GM23338 (cell line): ENCODE measurements around the gene APOBEC3B. TPM values are rescaled to one million over a fixed set of nuclear protein-coding genes. Genes with fewer than 3 reads are reported as not detected.

Experiments used
- ATAC-seq: fragments of 200-7000 bp; cut with Tn5 transposase; 3 replicates; pipeline ENCODE4 v1.9.1; 2020
- DNase-seq: peaks from one replicate; pipeline ENCODE4 v3.0.0-alpha.2; 2015; ENCODE audit warnings: low spot score
- H2AFZ ChIP-seq: fragments of 200-600 bp; sonication (generic); 2 replicates; pipeline ENCODE4 v1.8.0; 2016; ENCODE audit warnings: antibody characterized with exemption, mild to moderate bottlenecking, moderate library complexity
- H3F3A ChIP-seq: fragments of 200-600 bp; sonication (generic); replicated peaks from 2 replicates; pipeline ENCODE4 v1.8.0; 2017; ENCODE audit warnings: antibody characterized with exemption, mixed run types, low read depth
- H3K27ac ChIP-seq: fragments of 200-600 bp; sonication (generic); 2 replicates; pipeline ENCODE4 v1.6.1; 2016; ENCODE audit warnings: low read depth
- H3K27me3 ChIP-seq: fragments of 200-600 bp; sonication (generic); 2 replicates; pipeline ENCODE4 v1.8.0; 2016; ENCODE audit warnings: mild to moderate bottlenecking, mixed run types, moderate library complexity; ENCODE audit not compliant: insufficient read depth
- H3K36me3 ChIP-seq: fragments of 200-600 bp; sonication (generic); 2 replicates; pipeline ENCODE4 v1.8.0; 2016; ENCODE audit warnings: mild to moderate bottlenecking; ENCODE audit not compliant: insufficient read depth
- H3K4me1 ChIP-seq: fragments of 200-600 bp; sonication (generic); 2 replicates; pipeline ENCODE4 v1.8.0; 2016; ENCODE audit warnings: mild to moderate bottlenecking, moderate library complexity; ENCODE audit not compliant: insufficient read depth
- H3K4me2 ChIP-seq: fragments of 200-600 bp; sonication (generic); 2 replicates; pipeline ENCODE4 v1.7.1; 2017; ENCODE audit warnings: mixed run types
- H3K4me3 ChIP-seq: fragments of 200-600 bp; sonication (generic); 2 replicates; pipeline ENCODE4 v1.6.1; 2016; ENCODE audit warnings: mixed run types
- H3K79me2 ChIP-seq: fragments of 200-600 bp; sonication (generic); replicated peaks from 2 replicates; pipeline ENCODE4 v1.8.0; 2017; ENCODE audit warnings: mild to moderate bottlenecking; ENCODE audit not compliant: insufficient read depth
- H3K9me2 ChIP-seq: fragments of 200-600 bp; sonication (generic); 2 replicates; pipeline ENCODE4 v1.8.0; 2017; ENCODE audit not compliant: insufficient read depth
- H4K20me1 ChIP-seq: fragments of 200-600 bp; sonication (generic); replicated peaks from 2 replicates; pipeline ENCODE4 v1.8.0; 2017; ENCODE audit warnings: mild to moderate bottlenecking; ENCODE audit not compliant: insufficient read depth
- H3K27ac Mint-ChIP-seq: 2 replicates; pipeline ENCODE4 v1.8.0; 2020; ENCODE audit warnings: inconsistent platforms, mild to moderate bottlenecking, moderate library complexity, mixed read lengths
- H3K27me3 Mint-ChIP-seq: 3 replicates; pipeline ENCODE4 v1.8.0; 2022; ENCODE audit warnings: low read depth, mild to moderate bottlenecking, moderate library complexity, mixed read lengths, inconsistent platforms; ENCODE audit not compliant: insufficient read depth, poor library complexity
- H3K36me3 Mint-ChIP-seq: 3 replicates; pipeline ENCODE4 v1.8.0; 2021; ENCODE audit warnings: low read depth, mild to moderate bottlenecking, inconsistent platforms, moderate library complexity, mixed read lengths
- H3K4me1 Mint-ChIP-seq: 3 replicates; pipeline ENCODE4 v1.8.0; 2020; ENCODE audit warnings: mild to moderate bottlenecking, inconsistent platforms, mixed read lengths
- H3K4me3 Mint-ChIP-seq: 3 replicates; pipeline ENCODE4 v1.8.0; 2021; ENCODE audit warnings: moderate library complexity, mild to moderate bottlenecking, inconsistent platforms, mixed read lengths
- H3K9me3 Mint-ChIP-seq: 3 replicates; pipeline ENCODE4 v1.8.0; 2020; ENCODE audit warnings: moderate library complexity, mild to moderate bottlenecking, inconsistent platforms, mixed read lengths
- CREB1 ChIP-seq: fragments of 250-450 bp; sonication (Bioruptor Pico); IDR thresholded peaks from 2 replicates; pipeline ENCODE4 v1.5.0; 2020; ENCODE audit warnings: low read depth, mild to moderate bottlenecking, moderate library complexity
- ETS1 ChIP-seq: IDR thresholded peaks from 2 replicates; pipeline ENCODE4 v1.6.1; 2016; ENCODE audit warnings: antibody characterized with exemption
- JUNB ChIP-seq: IDR thresholded peaks from one replicate; pipeline ENCODE4 v1.6.1; 2016; ENCODE audit warnings: antibody characterized with exemption; ENCODE audit not compliant: unreplicated experiment
- NANOG ChIP-seq: IDR thresholded peaks from 2 replicates; pipeline ENCODE4 v1.6.1; 2016; ENCODE audit warnings: antibody characterized with exemption, borderline replicate concordance
- POLR2AphosphoS5 ChIP-seq: IDR thresholded peaks from 2 replicates; pipeline ENCODE4 v1.6.1; 2016; ENCODE audit warnings: antibody characterized with exemption, low read depth
- REST ChIP-seq: IDR thresholded peaks from one replicate; pipeline ENCODE4 v1.6.1; 2018; ENCODE audit warnings: antibody characterized with exemption; ENCODE audit not compliant: unreplicated experiment
- STAT1 ChIP-seq: IDR thresholded peaks from one replicate; pipeline ENCODE4 v1.6.1; 2016; ENCODE audit warnings: antibody characterized with exemption; ENCODE audit not compliant: unreplicated experiment
- ZNF114 ChIP-seq: fragments of 250-450 bp; sonication (Bioruptor Pico); IDR thresholded peaks from 2 replicates; pipeline ENCODE4 v1.5.0; 2020; ENCODE audit warnings: mild to moderate bottlenecking, moderate library complexity
- ZNF462 ChIP-seq: fragments of 250-450 bp; sonication (Bioruptor Pico); IDR thresholded peaks from 2 replicates; pipeline ENCODE4 v1.5.0; 2020; ENCODE audit warnings: mild to moderate bottlenecking, moderate library complexity
- polyA plus RNA-seq: library from polyadenylated mRNA; unstranded; fragments of >200 nt; fragmentation: Nextera tagmentation; extraction: Ambion mirVana; gene quantifications from 2 replicates; pipeline ENCODE4 v1.2.1, GENCODE V29; 2016
- total RNA-seq: library from RNA; depleted of rRNA; stranded (reverse); fragments of >200 nt; shearing (Covaris generic); gene quantifications from 2 replicates; pipeline ENCODE4 v1.2.3, GENCODE V29; 2014
- TF ChIP-seq, protein P1 (sequence below), 2 experiments: fragments of 200-600 bp in 1 of 2; sonication (generic) in 1 of 2; conservative IDR thresholded peaks; 2 replicates each; pipeline versions ENCODE4 v1.5.1 to v1.6.1; 2016 to 2017; ENCODE audit warnings: antibody characterized with exemption in 2 of 2, low read depth in 2 of 2, mild to moderate bottlenecking in 2 of 2, moderate library complexity in 1 of 2

The APOBEC3B gene
- total and polyA plus RNA-seq, 2 experiments from 2014 or later: 7.0 to 9.2 TPM

DNA sequence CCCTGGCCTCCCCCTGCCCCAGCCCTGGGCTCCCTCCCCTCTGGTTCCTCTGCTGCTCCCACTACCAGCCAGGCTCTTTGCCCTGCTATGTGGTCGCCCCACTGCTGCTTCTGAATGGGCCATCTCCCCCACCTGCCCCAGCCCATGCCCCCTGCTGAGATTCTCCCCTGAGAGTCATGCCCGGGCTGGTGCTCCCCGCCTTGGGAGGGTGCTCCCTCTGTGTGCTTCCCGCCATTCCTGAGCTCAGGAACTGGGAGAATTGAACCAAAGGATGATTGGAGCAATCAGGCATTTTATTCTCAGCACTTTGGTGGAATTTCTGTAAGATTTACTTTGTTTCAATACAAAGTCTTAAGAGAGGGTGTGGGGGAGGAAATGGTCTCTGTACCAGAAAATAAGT, 45.6 kb downstream of the APOBEC3B start:
- Histone ChIP-seq H3K36me3 (no peaks in the 10 kb centered on the region; the same call in 1 of the 2 replicates), H3K27ac (no peak overlapping the region), H3K4me1 (peaks cover 19% of the 10 kb centered on the region), H3K4me2 (no peak overlapping the region), H3F3A (no peaks in the 10 kb centered on the region), H4K20me1 (no peaks in the 10 kb centered on the region), H3K4me3 (no peak overlapping the region), H3K79me2 (no peaks in the 10 kb centered on the region), H2AFZ (no peak overlapping the region), H3K9me2 (no peaks in the 10 kb centered on the region), H3K27me3 (no peaks in the 10 kb centered on the region)
- Mint-ChIP-seq H3K4me3 (no peak overlapping the region), H3K4me1 (peaks cover 57% of the 10 kb centered on the region), H3K9me3 (no peaks in the 10 kb centered on the region; the same call in 2 of the 3 replicates), H3K27me3 (peaks cover 16% of the 10 kb centered on the region), H3K27ac (no peak overlapping the region), H3K36me3 (peaks cover 20% of the 10 kb centered on the region)
- ATAC-seq (no peak), DNase-seq (no peak)
- TF ChIP-seq JUNB: no peak

DNA sequence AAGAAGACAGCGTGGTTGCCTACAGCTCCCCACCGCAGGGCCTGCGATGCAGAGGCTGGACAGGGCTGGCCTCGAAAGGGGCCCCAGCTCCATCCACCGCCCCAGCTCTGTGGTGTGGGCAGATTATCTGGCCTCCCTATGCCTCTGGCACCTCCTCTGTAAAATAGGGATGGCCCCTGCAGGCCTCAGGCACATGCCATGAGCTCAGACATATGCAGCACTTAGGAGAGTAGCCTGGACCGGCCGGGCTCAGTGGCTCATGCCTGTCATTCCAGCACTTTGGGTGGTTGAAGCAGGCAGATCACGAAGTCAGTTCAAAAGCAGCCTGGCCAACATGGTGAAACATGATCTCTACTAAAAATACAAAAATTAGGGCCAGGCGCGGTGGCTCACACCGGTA, 46.1 kb downstream of the APOBEC3B start:
- H3K4me1 ChIP-seq: peaks cover 18% of the 10 kb centered on the region
- H3K9me2 ChIP-seq: no peaks in the 10 kb centered on the region
- Mint-ChIP-seq H3K27ac (no peak overlapping the region), H3K36me3 (peaks cover 26% of the 10 kb centered on the region), H3K4me3 (no peak overlapping the region), H3K4me1 (peaks cover 55% of the 10 kb centered on the region), H3K9me3 (no peaks in the 10 kb centered on the region; the same call in 2 of the 3 replicates), H3K27me3 (peaks cover 16% of the 10 kb centered on the region)
- DNase-seq (no peak), ATAC-seq (no peak; the same call in 2 of the 3 replicates)
- no peaks in the 10 kb centered on the region for H3K27me3 ChIP-seq
- no peak overlapping the region for H2AFZ ChIP-seq
- no peak overlapping the region for H3K4me3 ChIP-seq
- H3F3A ChIP-seq: no peaks in the 10 kb centered on the region
- H3K36me3 ChIP-seq: no peaks in the 10 kb centered on the region; the same call in 1 of the 2 replicates
- H3K27ac ChIP-seq: no peak overlapping the region
- no peaks in the 10 kb centered on the region for H4K20me1 ChIP-seq
- no peak overlapping the region for H3K4me2 ChIP-seq
- TF ChIP-seq POLR2AphosphoS5 (no peak), CREB1 (no peak), ZNF462 (CRISPR knock-in tag) (no peak), REST (no peak), JUNB (no peak), ZNF114 (no peak), ETS1 (no peak), NANOG (no peak), STAT1 (no peak)
- TF ChIP-seq, protein P1, sequence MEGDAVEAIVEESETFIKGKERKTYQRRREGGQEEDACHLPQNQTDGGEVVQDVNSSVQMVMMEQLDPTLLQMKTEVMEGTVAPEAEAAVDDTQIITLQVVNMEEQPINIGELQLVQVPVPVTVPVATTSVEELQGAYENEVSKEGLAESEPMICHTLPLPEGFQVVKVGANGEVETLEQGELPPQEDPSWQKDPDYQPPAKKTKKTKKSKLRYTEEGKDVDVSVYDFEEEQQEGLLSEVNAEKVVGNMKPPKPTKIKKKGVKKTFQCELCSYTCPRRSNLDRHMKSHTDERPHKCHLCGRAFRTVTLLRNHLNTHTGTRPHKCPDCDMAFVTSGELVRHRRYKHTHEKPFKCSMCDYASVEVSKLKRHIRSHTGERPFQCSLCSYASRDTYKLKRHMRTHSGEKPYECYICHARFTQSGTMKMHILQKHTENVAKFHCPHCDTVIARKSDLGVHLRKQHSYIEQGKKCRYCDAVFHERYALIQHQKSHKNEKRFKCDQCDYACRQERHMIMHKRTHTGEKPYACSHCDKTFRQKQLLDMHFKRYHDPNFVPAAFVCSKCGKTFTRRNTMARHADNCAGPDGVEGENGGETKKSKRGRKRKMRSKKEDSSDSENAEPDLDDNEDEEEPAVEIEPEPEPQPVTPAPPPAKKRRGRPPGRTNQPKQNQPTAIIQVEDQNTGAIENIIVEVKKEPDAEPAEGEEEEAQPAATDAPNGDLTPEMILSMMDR (conservative IDR thresholded peaks at IDR 0.05; ENCODE audit: low read depth in 2 of 2): no peak
- no peaks in the 10 kb centered on the region for H3K79me2 ChIP-seq
